Glutamatergic neuron (in vitro differentiated cells): Measurements from ENCODE around the gene PSMC3IP. TPM values are rescaled to one million over a fixed set of nuclear protein-coding genes. Genes with fewer than 3 reads are reported as not detected.

Experiments
- DNase-seq: peaks from one replicate; pipeline ENCODE4 v3.0.0; 2022
- H3K27ac Mint-ChIP-seq: one replicate; pipeline ENCODE4 v1.8.0; 2020; ENCODE audit warnings: mild to moderate bottlenecking, mixed read lengths, inconsistent platforms; ENCODE audit not compliant: unreplicated experiment
- H3K27me3 Mint-ChIP-seq: one replicate; pipeline ENCODE4 v1.8.0; 2020; ENCODE audit warnings: mild to moderate bottlenecking, moderate library complexity, mixed read lengths, inconsistent platforms; ENCODE audit not compliant: unreplicated experiment
- H3K36me3 Mint-ChIP-seq: one replicate; pipeline ENCODE4 v1.8.0; 2020; ENCODE audit warnings: mild to moderate bottlenecking, mixed read lengths, inconsistent platforms; ENCODE audit not compliant: unreplicated experiment
- H3K4me1 Mint-ChIP-seq: one replicate; pipeline ENCODE4 v1.8.0; 2020; ENCODE audit warnings: mild to moderate bottlenecking, low read depth, mixed read lengths, inconsistent platforms; ENCODE audit not compliant: unreplicated experiment
- H3K4me3 Mint-ChIP-seq: one replicate; pipeline ENCODE4 v1.8.0; 2020; ENCODE audit warnings: mild to moderate bottlenecking, mixed read lengths, inconsistent platforms; ENCODE audit not compliant: unreplicated experiment
- H3K9me3 Mint-ChIP-seq: one replicate; pipeline ENCODE4 v1.8.0; 2020; ENCODE audit warnings: mild to moderate bottlenecking, moderate library complexity, mixed read lengths, inconsistent platforms; ENCODE audit not compliant: unreplicated experiment
- CTCF ChIP-seq: fragments of 200-600 bp; sonication (generic); IDR thresholded peaks from one replicate; pipeline ENCODE4 v1.5.0; 2021; ENCODE audit not compliant: partially characterized antibody, unreplicated experiment
- total RNA-seq: library from RNA; stranded (reverse); fragmentation: NEBNext Ultra II Directional; extraction: Animal tissue kit (Norgen Biotek cat#: 25700); gene quantifications from one replicate; pipeline ENCODE4 v1.2.1, GENCODE V29; 2021; ENCODE audit not compliant: unreplicated experiment

Gene PSMC3IP
- total RNA-seq, 1 donor from 2014 or later: 12.0 TPM

GRCh38 chr17:42531455-42532354, 45.8 kb downstream of the PSMC3IP start:
- DNase-seq: peak; percentile 74
- Mint-ChIP-seq H3K36me3 (no peaks in the 10 kb centered on the region), H3K9me3 (peaks cover 7% of the 10 kb centered on the region), H3K4me3 (peak overlapping the region; percentile 71), H3K27ac (peak overlapping the region; percentile 55), H3K4me1 (peaks cover 18% of the 10 kb centered on the region), H3K27me3 (peaks cover 2% of the 10 kb centered on the region)
- peak; percentile 27 for TF ChIP-seq CTCF

GRCh38 chr17:42530952-42531454, 46.5 kb downstream of the PSMC3IP start:
- Mint-ChIP-seq H3K4me1 (peaks cover 18% of the 10 kb centered on the region), H3K27me3 (no peaks in the 10 kb centered on the region), H3K27ac (no peak overlapping the region), H3K36me3 (no peaks in the 10 kb centered on the region), H3K4me3 (no peak overlapping the region), H3K9me3 (peaks cover 5% of the 10 kb centered on the region)
- TF ChIP-seq CTCF: no peak
- no peak for DNase-seq

GRCh38 chr17:42529061-42529460, 48.5 kb downstream of the PSMC3IP start:
- Mint-ChIP-seq H3K9me3 (peaks cover 5% of the 10 kb centered on the region), H3K27me3 (no peaks in the 10 kb centered on the region), H3K27ac (no peak overlapping the region), H3K4me3 (no peak overlapping the region), H3K36me3 (no peaks in the 10 kb centered on the region), H3K4me1 (peaks cover 10% of the 10 kb centered on the region)
- no peak for DNase-seq
- no peak for TF ChIP-seq CTCF

- Mint-ChIP-seq H3K4me3 (no peak overlapping the region), H3K9me3 (peaks cover 6% of the 10 kb centered on the region), H3K27me3 (no peaks in the 10 kb centered on the region), H3K27ac (no peak overlapping the region), H3K36me3 (no peaks in the 10 kb centered on the region), H3K4me1 (peaks cover 6% of the 10 kb centered on the region)
- DNase-seq: no peak
- no peak for TF ChIP-seq CTCF
Measured at GRCh38 chr17:42527932-42528331, 49.6 kb downstream of the PSMC3IP start.

- H3K4me1 Mint-ChIP-seq: peaks cover 11% of the 10 kb centered on the region
- no peak overlapping the region for H3K27ac Mint-ChIP-seq
- H3K9me3 Mint-ChIP-seq: peaks cover 4% of the 10 kb centered on the region
- H3K36me3 Mint-ChIP-seq: no peaks in the 10 kb centered on the region
- H3K27me3 Mint-ChIP-seq: peaks cover 3% of the 10 kb centered on the region
- DNase-seq: no peak
- H3K4me3 Mint-ChIP-seq: no peak overlapping the region
- TF ChIP-seq CTCF: no peak
Measured at GRCh38 chr17:42526031-42526444, 51.5 kb downstream of the PSMC3IP start.
